A673 (cell line): ENCODE data around the gene EPHA4. TPM values are rescaled to one million over a fixed set of nuclear protein-coding genes. Genes with fewer than 3 reads are reported as not detected.

Source experiments
- BruUV-seq: library from RNA; stranded (reverse); fragments of 400-500 nt; replicated peaks from 2 replicates; lab custom pipeline; 2021; lab: Mats Ljungman, UMichigan
- CTCF ChIA-PET: fragments of 300-600 bp; sonication (Branson Sonifier 250); formaldehyde crosslinking; loops from one replicate; lab custom pipeline; 2022; ENCODE audit warnings: antibody characterized with exemption; lab: Charles Lee
- POLR2A ChIA-PET: fragments of 300-600 bp; sonication (Branson Sonifier 250); formaldehyde crosslinking; loops from one replicate; lab custom pipeline; 2022; ENCODE audit warnings: antibody characterized with exemption; ENCODE audit not compliant: low non-redundant PET; lab: Charles Lee
- DNase-seq: peaks from one replicate; pipeline ENCODE4 v3.0.0-alpha.2; 2015; ENCODE audit warnings: low spot score
- H3K27ac ChIP-seq: fragments of 200-600 bp; sonication (generic); 2 replicates; pipeline ENCODE4 v1.5.1; 2016; ENCODE audit warnings: mixed run types, low read depth, mild to moderate bottlenecking, mixed read lengths, antibody characterized with exemption, low read length; ENCODE audit not compliant: poor library complexity, severe bottlenecking
- H3K27me3 ChIP-seq: fragments of 200-600 bp; sonication (generic); replicated peaks from 2 replicates; pipeline ENCODE4 v1.6.1; 2017; ENCODE audit warnings: mixed run types, low read depth, mild to moderate bottlenecking, mixed read lengths, antibody characterized with exemption, low read length; ENCODE audit not compliant: insufficient read depth, poor library complexity
- H3K36me3 ChIP-seq: fragments of 200-600 bp; sonication (generic); 2 replicates; pipeline ENCODE4 v1.6.1; 2016; ENCODE audit warnings: mixed run types, mild to moderate bottlenecking, mixed read lengths, antibody characterized with exemption, low read length; ENCODE audit not compliant: insufficient read depth, poor library complexity, severe bottlenecking
- H3K4me1 ChIP-seq: fragments of 200-600 bp; sonication (generic); 2 replicates; pipeline ENCODE4 v1.6.1; 2017; ENCODE audit warnings: mixed run types, mild to moderate bottlenecking, mixed read lengths, antibody characterized with exemption, low read length; ENCODE audit not compliant: insufficient read depth, poor library complexity, severe bottlenecking
- H3K4me3 ChIP-seq: fragments of 200-600 bp; sonication (generic); 2 replicates; pipeline ENCODE4 v1.5.1; 2016; ENCODE audit warnings: low read depth, mixed run types, mild to moderate bottlenecking, mixed read lengths, low read length; ENCODE audit not compliant: poor library complexity, severe bottlenecking
- H3K9me3 ChIP-seq: fragments of 200-600 bp; sonication (generic); 2 replicates; pipeline ENCODE4 v1.6.1; 2016; ENCODE audit warnings: mixed run types, low read depth, mild to moderate bottlenecking, mixed read lengths, antibody characterized with exemption, low read length; ENCODE audit not compliant: poor library complexity, severe bottlenecking
- EZH2 ChIP-seq: fragments of 200-600 bp; sonication (generic); IDR thresholded peaks from 2 replicates; pipeline ENCODE4 v1.6.1; 2017; ENCODE audit warnings: borderline replicate concordance, low read depth, mild to moderate bottlenecking, mixed read lengths, antibody characterized with exemption, low read length; ENCODE audit not compliant: poor library complexity, severe bottlenecking
- intact Hi-C: fragments of 100-400 bp; cut with micrococcal nuclease; formaldehyde crosslinking; loops from one replicate; pipeline ENCODE4 v1.10.0; 2022; ENCODE audit not compliant: unreplicated experiment
- total RNA-seq: library from RNA; stranded (reverse); gene quantifications from 2 replicates; pipeline ENCODE4 v1.2.3, GENCODE V29; 2021
- TF ChIP-seq, protein P1 (sequence below): fragments of 300-800, 200-600 bp; sonication (generic); conservative IDR thresholded peaks from 2 replicates; pipeline ENCODE4 v1.5.1; 2017; ENCODE audit warnings: low read depth, mild to moderate bottlenecking, antibody characterized with exemption, low read length, moderate library complexity, mixed read lengths

EPHA4 gene
- total RNA-seq, 1 experiment from 2014 or later = 39.5 TPM

DNA sequence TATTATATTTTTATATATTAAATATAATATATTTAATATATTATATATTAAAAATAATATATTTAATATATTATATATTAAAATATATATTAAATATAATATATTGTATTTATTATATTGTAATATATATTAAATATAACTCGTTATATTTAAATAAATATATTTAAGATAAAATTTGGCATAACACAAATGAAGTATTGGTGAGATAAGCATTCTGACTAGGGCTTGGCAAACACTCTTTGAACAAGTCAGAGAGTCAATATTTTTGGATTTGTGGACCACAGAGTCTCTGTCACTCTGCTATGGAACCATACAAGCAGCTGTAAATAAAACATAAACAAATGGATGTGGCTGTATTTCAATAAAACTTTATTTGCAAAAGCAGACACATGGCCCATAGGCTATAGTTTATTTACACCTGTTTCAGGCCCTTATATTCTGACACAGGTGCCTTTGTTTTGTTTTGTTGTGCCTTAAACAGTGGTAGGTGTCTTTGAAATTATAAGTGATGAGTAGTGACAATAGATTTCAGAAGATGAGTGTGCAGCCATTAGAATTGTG, 190.1 kb downstream of the EPHA4 start:
- intact Hi-C loops = no loop called here
- no peak overlapping the region for H3K4me3 ChIP-seq
- ChIA-PET CTCF (no interaction called here), POLR2A (no interaction called here)
- no peaks in the 10 kb centered on the region for H3K4me1 ChIP-seq
- H3K36me3 ChIP-seq = no peaks in the 10 kb centered on the region
- no peak overlapping the region for H3K27ac ChIP-seq
- TF ChIP-seq EZH2 = no peak
- TF ChIP-seq, protein P1, sequence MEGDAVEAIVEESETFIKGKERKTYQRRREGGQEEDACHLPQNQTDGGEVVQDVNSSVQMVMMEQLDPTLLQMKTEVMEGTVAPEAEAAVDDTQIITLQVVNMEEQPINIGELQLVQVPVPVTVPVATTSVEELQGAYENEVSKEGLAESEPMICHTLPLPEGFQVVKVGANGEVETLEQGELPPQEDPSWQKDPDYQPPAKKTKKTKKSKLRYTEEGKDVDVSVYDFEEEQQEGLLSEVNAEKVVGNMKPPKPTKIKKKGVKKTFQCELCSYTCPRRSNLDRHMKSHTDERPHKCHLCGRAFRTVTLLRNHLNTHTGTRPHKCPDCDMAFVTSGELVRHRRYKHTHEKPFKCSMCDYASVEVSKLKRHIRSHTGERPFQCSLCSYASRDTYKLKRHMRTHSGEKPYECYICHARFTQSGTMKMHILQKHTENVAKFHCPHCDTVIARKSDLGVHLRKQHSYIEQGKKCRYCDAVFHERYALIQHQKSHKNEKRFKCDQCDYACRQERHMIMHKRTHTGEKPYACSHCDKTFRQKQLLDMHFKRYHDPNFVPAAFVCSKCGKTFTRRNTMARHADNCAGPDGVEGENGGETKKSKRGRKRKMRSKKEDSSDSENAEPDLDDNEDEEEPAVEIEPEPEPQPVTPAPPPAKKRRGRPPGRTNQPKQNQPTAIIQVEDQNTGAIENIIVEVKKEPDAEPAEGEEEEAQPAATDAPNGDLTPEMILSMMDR = no peak
- no peak for DNase-seq
- no TSS peak for BruUV-seq
- no peaks in the 10 kb centered on the region for H3K27me3 ChIP-seq
- no peaks in the 10 kb centered on the region for H3K9me3 ChIP-seq

DNA sequence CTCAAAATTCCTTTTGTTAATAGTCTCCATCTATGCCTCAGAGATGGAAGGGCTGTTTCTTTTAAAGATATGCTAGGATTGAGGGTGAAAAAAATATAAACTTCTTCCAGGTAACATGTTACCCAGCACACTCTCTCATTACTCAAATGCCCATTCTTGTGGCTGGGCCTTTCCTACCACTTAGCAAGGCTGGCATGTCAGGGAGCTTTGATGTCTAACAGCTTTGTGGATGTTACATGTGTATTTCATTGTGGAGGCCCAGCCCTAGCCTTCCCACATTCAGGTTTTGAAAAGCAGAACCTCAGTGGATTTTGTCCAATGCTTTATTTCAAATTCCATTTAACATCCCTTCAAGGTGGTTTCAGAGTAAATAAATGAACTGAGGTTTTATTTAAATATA, 191.4 kb downstream of the EPHA4 start:
- TF ChIP-seq EZH2 = no peak
- TF ChIP-seq, protein P1 = no peak
- H3K4me3 ChIP-seq = no peak overlapping the region
- DNase-seq = no peak
- no peak overlapping the region for H3K27ac ChIP-seq
- H3K9me3 ChIP-seq = no peaks in the 10 kb centered on the region
- CTCF ChIA-PET = no interaction called here
- intact Hi-C loops = no loop called here
- H3K36me3 ChIP-seq = no peaks in the 10 kb centered on the region
- no TSS peak for BruUV-seq
- POLR2A ChIA-PET = no interaction called here
- no peaks in the 10 kb centered on the region for H3K4me1 ChIP-seq
- H3K27me3 ChIP-seq = no peaks in the 10 kb centered on the region

DNA sequence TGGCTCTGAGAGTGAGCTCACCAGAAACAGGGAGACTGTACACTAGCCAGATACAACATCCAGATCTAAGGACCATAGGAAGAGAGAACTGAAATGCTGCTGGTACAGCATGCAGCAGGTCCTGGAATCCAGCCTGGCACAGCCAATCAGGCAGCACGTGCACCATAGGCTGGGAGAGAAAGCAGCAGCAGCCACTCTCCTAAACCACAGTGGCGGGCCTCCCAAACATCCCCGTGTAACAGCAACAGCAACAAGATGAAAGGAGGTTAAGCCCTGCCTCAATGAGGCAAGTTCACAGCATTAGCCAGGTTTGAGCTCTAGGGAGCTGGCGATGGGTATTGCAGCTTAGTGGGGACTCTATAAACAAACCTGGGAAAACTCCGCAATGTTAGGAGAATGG, 192.0 kb downstream of the EPHA4 start:
- ChIA-PET CTCF (no interaction called here), POLR2A (no interaction called here)
- intact Hi-C loops = no loop called here
- Histone ChIP-seq H3K36me3 (no peaks in the 10 kb centered on the region), H3K4me1 (no peaks in the 10 kb centered on the region), H3K9me3 (no peaks in the 10 kb centered on the region), H3K4me3 (no peak overlapping the region), H3K27ac (no peak overlapping the region), H3K27me3 (no peaks in the 10 kb centered on the region)
- no TSS peak for BruUV-seq
- DNase-seq = no peak
- TF ChIP-seq, protein P1 = no peak
- no peak for TF ChIP-seq EZH2
